Gastroesophageal sphincter (tissue), 3 donors: ENCODE measurements around the gene HELZ2.

Source experiments
- EP300 ChIP-seq: sonication (generic); formaldehyde crosslinking; IDR thresholded peaks from one replicate; pipeline ENCODE4 v1.6.1; 2017; ENCODE audit warnings: antibody characterized with exemption, mild to moderate bottlenecking
- POLR2A ChIP-seq, 2 donors: fragments of 450-650 bp; IDR thresholded peaks; one replicate each; pipeline ENCODE4 v1.6.1; 2017; ENCODE audit warnings: antibody characterized with exemption in 2 of 2, mild to moderate bottlenecking in 2 of 2, moderate library complexity in 1 of 2
- POLR2AphosphoS5 ChIP-seq: sonication (generic); formaldehyde crosslinking; IDR thresholded peaks from one replicate; pipeline ENCODE4 v1.6.1; 2017; ENCODE audit warnings: antibody characterized with exemption
- TF ChIP-seq, protein P1 (sequence below), 4 experiments: fragments of 200-600 bp in 2 of 4; fragments of 450-650 bp in 2 of 4; sonication (generic) in 1 of 4; IDR thresholded peaks; one replicate each; pipeline ENCODE4 v1.5.1; 2017 to 2019; ENCODE audit warnings: antibody characterized with exemption in 4 of 4, mild to moderate bottlenecking in 2 of 4, moderate library complexity in 2 of 4

DNA sequence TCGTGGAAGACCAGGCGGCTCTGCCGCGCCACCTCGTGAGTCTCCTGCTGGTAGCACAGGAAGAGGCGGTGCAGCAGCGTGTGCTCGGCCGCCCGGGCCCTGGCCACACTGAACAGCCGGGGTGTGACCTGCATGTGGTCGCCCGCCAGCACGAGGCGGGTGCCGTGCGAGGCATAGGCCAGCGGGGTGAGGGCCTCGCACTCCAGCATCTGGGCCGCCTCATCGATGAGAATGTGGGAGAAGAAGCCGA, 7.0 kb downstream of the HELZ2 start:
- TF ChIP-seq, protein P1, sequence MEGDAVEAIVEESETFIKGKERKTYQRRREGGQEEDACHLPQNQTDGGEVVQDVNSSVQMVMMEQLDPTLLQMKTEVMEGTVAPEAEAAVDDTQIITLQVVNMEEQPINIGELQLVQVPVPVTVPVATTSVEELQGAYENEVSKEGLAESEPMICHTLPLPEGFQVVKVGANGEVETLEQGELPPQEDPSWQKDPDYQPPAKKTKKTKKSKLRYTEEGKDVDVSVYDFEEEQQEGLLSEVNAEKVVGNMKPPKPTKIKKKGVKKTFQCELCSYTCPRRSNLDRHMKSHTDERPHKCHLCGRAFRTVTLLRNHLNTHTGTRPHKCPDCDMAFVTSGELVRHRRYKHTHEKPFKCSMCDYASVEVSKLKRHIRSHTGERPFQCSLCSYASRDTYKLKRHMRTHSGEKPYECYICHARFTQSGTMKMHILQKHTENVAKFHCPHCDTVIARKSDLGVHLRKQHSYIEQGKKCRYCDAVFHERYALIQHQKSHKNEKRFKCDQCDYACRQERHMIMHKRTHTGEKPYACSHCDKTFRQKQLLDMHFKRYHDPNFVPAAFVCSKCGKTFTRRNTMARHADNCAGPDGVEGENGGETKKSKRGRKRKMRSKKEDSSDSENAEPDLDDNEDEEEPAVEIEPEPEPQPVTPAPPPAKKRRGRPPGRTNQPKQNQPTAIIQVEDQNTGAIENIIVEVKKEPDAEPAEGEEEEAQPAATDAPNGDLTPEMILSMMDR (IDR thresholded peaks at IDR 0.05) = no peak
- TF ChIP-seq EP300 (no peak), POLR2A (IDR thresholded peaks at IDR 0.05) (no peak), POLR2AphosphoS5 (no peak)
